WERI-Rb-1 (cell line): ENCODE measurements around the gene RGS21.

ENCODE experiments used
- DNase-seq: peaks from one replicate; pipeline ENCODE4 v3.0.0-alpha.2; 2020
- H3K27ac ChIP-seq: fragments of 250-450 bp; sonication (Bioruptor Pico); 2 replicates; pipeline ENCODE4 v1.5.1; 2020; ENCODE audit warnings: mild to moderate bottlenecking, moderate library complexity
- H3K27me3 ChIP-seq: fragments of 250-450 bp; sonication (Bioruptor Pico); 2 replicates; pipeline ENCODE4 v1.5.1; 2021; ENCODE audit warnings: mild to moderate bottlenecking, low read depth, moderate library complexity; ENCODE audit not compliant: insufficient read depth, severe bottlenecking
- H3K36me3 ChIP-seq: fragments of 250-450 bp; sonication (Bioruptor Pico); 2 replicates; pipeline ENCODE4 v1.5.1; 2020; ENCODE audit warnings: mild to moderate bottlenecking, moderate library complexity
- H3K4me3 ChIP-seq: 2 replicates; pipeline ENCODE4 v1.5.1; 2011; ENCODE audit warnings: low read depth, mild to moderate bottlenecking, control low read depth, low read length
- H3K9me3 ChIP-seq: fragments of 250-450 bp; sonication (Bioruptor Pico); 2 replicates; pipeline ENCODE4 v1.5.1; 2021; ENCODE audit warnings: mild to moderate bottlenecking, moderate library complexity; ENCODE audit not compliant: severe bottlenecking
- TF ChIP-seq, protein P1 (sequence below): IDR thresholded peaks from 2 replicates; pipeline ENCODE4 v1.5.1; 2011; ENCODE audit warnings: low read depth, mild to moderate bottlenecking, control low read depth, inconsistent platforms, low read length

Gene RGS21

GRCh38 chr1:192378276-192378675 lies 61.5 kb downstream of the RGS21 start:
- no peak for DNase-seq
- TF ChIP-seq, protein P1, sequence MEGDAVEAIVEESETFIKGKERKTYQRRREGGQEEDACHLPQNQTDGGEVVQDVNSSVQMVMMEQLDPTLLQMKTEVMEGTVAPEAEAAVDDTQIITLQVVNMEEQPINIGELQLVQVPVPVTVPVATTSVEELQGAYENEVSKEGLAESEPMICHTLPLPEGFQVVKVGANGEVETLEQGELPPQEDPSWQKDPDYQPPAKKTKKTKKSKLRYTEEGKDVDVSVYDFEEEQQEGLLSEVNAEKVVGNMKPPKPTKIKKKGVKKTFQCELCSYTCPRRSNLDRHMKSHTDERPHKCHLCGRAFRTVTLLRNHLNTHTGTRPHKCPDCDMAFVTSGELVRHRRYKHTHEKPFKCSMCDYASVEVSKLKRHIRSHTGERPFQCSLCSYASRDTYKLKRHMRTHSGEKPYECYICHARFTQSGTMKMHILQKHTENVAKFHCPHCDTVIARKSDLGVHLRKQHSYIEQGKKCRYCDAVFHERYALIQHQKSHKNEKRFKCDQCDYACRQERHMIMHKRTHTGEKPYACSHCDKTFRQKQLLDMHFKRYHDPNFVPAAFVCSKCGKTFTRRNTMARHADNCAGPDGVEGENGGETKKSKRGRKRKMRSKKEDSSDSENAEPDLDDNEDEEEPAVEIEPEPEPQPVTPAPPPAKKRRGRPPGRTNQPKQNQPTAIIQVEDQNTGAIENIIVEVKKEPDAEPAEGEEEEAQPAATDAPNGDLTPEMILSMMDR, result no peak
- no peaks in the 10 kb centered on the region for H3K27me3 ChIP-seq
- H3K27ac ChIP-seq, result no peak overlapping the region
- no peaks in the 10 kb centered on the region for H3K36me3 ChIP-seq
- H3K9me3 ChIP-seq, result no peaks in the 10 kb centered on the region
- H3K4me3 ChIP-seq, result no peak overlapping the region

DNA sequence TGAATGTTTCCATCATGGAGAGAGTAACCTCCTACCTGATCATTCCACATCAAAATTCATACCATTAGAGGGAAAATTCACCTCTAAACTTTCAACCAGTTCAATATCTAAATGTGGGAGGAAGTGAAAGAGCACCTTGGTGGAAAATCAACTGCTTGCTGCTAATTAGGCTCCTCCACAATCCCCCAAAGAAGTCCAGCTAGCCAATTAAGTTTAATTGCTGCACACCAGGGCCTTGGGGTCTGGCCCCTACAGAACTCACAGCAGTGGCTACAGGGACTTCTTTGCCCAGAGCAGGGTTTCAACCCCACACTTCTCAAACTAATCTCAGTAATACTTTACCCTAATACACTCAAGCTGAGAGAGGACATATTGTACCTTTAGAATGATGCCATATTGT lies 62.1 kb downstream of the RGS21 start:
- Histone ChIP-seq H3K27me3 (no peaks in the 10 kb centered on the region), H3K4me3 (no peak overlapping the region), H3K9me3 (no peaks in the 10 kb centered on the region), H3K36me3 (no peaks in the 10 kb centered on the region), H3K27ac (no peak overlapping the region)
- no peak for DNase-seq
- TF ChIP-seq, protein P1, result no peak

DNA sequence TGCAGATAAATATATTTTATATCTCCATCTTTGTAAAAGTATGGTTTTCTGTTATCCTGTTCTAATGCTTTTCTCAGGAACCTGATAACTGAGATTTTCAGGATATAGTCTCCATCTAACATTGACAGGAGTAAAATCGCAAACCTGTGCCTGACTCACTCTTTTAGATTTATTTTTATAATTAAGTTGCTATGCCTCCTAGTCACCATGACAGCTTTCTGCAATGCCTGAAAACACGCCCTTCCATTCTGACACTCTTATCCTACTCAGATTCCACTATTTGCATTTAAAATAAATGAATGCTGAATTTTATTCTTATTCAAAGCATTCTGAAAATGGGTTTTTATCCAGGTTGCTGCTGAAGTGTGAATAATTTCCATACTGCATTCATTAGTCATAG lies 62.8 kb downstream of the RGS21 start:
- no peaks in the 10 kb centered on the region for H3K36me3 ChIP-seq
- H3K9me3 ChIP-seq, result no peaks in the 10 kb centered on the region
- TF ChIP-seq, protein P1, result no peak
- no peak for DNase-seq
- H3K27me3 ChIP-seq, result no peaks in the 10 kb centered on the region
- H3K4me3 ChIP-seq, result no peak overlapping the region
- H3K27ac ChIP-seq, result no peak overlapping the region

DNA sequence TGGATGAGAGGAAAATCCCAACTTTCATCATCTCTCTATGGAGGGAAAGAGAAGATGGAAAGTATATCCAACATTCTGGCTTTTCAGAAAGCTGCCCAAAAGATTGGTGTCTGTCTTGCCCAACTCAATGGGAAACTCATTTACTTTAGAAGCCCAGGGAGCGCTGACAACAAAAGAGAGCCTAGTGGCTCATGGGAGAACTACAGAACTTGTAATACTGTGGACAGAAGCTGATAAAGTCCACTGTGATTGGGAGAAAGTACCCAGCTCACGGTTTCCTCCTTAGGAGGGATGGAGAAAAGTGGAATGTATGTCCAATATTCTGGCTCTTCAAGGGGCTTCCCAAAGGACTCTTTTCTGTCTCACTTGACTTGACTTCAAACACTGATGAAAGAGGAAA lies 66.0 kb downstream of the RGS21 start:
- H3K36me3 ChIP-seq, result no peaks in the 10 kb centered on the region
- H3K4me3 ChIP-seq, result no peak overlapping the region
- H3K27ac ChIP-seq, result no peak overlapping the region
- no peaks in the 10 kb centered on the region for H3K9me3 ChIP-seq
- DNase-seq, result no peak
- TF ChIP-seq, protein P1, result no peak
- H3K27me3 ChIP-seq, result no peaks in the 10 kb centered on the region

DNA sequence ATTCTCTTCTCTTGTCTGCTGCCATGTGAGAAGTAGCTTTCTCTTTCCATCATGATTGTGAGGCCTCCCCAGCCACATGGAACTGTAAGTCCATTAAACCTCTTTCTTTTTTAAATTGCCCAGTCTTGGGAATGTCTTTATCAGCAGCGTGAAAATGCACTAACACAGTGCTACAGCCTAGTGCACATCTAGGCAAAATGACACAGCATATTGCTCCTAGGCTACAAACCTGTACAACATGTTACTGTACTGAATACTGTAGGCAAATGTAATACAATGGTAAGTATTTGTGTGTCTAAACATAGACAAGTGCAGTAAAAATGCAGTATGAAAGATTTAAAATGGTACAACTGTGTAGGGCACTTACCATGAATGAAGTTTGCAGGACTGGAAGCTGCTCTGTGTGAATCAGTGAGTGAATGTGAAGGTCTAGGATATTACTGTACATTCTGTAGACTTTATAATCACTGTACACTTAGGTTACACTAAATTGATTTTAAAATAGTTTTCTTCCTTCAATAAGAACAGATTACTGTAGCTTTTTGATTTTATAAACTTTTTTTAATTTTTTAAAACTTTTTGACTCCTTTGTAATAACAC lies 69.4 kb downstream of the RGS21 start:
- Histone ChIP-seq H3K36me3 (no peaks in the 10 kb centered on the region), H3K27ac (no peak overlapping the region), H3K27me3 (no peaks in the 10 kb centered on the region), H3K9me3 (no peaks in the 10 kb centered on the region), H3K4me3 (no peak overlapping the region)
- TF ChIP-seq, protein P1, result no peak
- no peak for DNase-seq

DNA sequence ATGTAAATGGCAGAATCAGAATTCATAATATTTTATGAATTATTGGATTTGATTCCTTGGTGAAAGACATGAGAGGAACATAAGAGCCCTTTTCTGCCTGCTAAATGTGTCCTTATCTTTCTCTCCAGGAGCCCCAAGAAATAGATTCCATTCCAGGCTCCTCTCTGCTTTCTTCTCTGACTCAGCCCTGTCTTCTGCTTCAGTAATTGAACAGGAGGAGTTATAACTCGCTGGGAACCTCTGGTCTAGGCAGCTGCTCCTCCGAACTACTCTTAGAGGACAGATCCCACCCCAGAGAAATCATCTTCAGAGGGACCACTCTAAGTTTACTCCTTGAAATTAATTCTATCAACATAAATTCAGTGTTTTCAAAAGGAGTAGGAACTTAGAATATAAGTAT lies 78.4 kb downstream of the RGS21 start:
- Histone ChIP-seq H3K27ac (no peak overlapping the region), H3K4me3 (no peak overlapping the region), H3K9me3 (no peaks in the 10 kb centered on the region), H3K36me3 (no peaks in the 10 kb centered on the region), H3K27me3 (no peaks in the 10 kb centered on the region)
- TF ChIP-seq, protein P1, result no peak
- DNase-seq, result no peak
